Heart left ventricle (tissue), 16 donors: ENCODE data around the gene HTT. TPM values are rescaled to one million over a fixed set of nuclear protein-coding genes. Genes with fewer than 3 reads are reported as not detected.
A peak's percentile ranks its signal among the peaks of the same experiment; 100 is the strongest.

Source experiments
- ATAC-seq, 4 donors: fragments of 200-7000 bp; cut with Tn5 transposase; one replicate each; pipeline ENCODE4 v1.9.1; 2020 to 2022; ENCODE audit warnings: moderate library complexity in 4 of 4, mild to moderate bottlenecking in 3 of 4, moderate number of reproducible peaks in 1 of 4
- DNase-seq, 5 donors: peaks; one replicate each; pipeline ENCODE4 v3.0.0-alpha.2; 2020
- H3K27ac ChIP-seq, 12 donors: fragments of 200-600 bp; sonication (generic) in 4 of 12; one replicate each; pipeline versions ENCODE4 v1.5.0 to v1.8.0; 2016 to 2022; ENCODE audit warnings: mild to moderate bottlenecking in 2 of 12
- H3K27me3 ChIP-seq, 9 donors: fragments of 200-600 bp; sonication (generic) in 2 of 9; one replicate each; pipeline versions ENCODE4 v1.5.1 to v1.8.0; 2016 to 2022; ENCODE audit warnings: mild to moderate bottlenecking in 3 of 9
- H3K36me3 ChIP-seq, 9 donors: fragments of 200-600 bp; sonication (generic) in 2 of 9; one replicate each; pipeline versions ENCODE4 v1.5.0 to v1.8.0; 2018 to 2022; ENCODE audit warnings: mild to moderate bottlenecking in 2 of 9
- H3K4me1 ChIP-seq, 12 donors: fragments of 200-600 bp; sonication (generic) in 4 of 12; one replicate each; pipeline versions ENCODE4 v1.5.0 to v1.8.0; 2016 to 2022; ENCODE audit warnings: mild to moderate bottlenecking in 3 of 12
- H3K4me3 ChIP-seq, 12 donors: fragments of 200-600 bp; sonication (generic) in 4 of 12; one replicate each; pipeline versions ENCODE4 v1.5.0 to v1.8.0; 2017 to 2022; ENCODE audit warnings: mild to moderate bottlenecking in 9 of 12, moderate library complexity in 4 of 12
- H3K9me3 ChIP-seq, 12 donors: fragments of 200-600 bp; sonication (generic) in 4 of 12; one replicate each; pipeline versions ENCODE4 v1.5.0 to v1.8.0; 2016 to 2022; ENCODE audit warnings: mild to moderate bottlenecking in 1 of 12
- CTCF ChIP-seq, 12 donors: fragments of 200-600 bp; sonication (generic) in 4 of 12; IDR thresholded peaks; one replicate each; pipeline versions ENCODE4 v1.5.0 to v1.8.0; 2018 to 2022; ENCODE audit warnings: antibody characterized with exemption in 12 of 12, mild to moderate bottlenecking in 5 of 12
- POLR2A ChIP-seq, 2 donors: fragments of 450-650 bp; IDR thresholded peaks; one replicate each; pipeline ENCODE4 v1.6.1; 2017; ENCODE audit warnings: antibody characterized with exemption in 2 of 2, mild to moderate bottlenecking in 2 of 2, moderate library complexity in 2 of 2
- WGBS, 4 donors: extraction: QIAGEN DNeasy Blood & Tissue Kit in 2 of 4; methylation state at CpG; one replicate each; pipeline versions ENCODE4 v1.1.5 to v1.1.7; 2013 to 2018; 5-methylcytosine and 5-hydroxymethylcytosine counted together
- intact Hi-C, 10 donors: fragments of 100-400 bp; cut with DNase I; formaldehyde crosslinking; loops; one replicate each; pipeline versions ENCODE4 v1.11.1 to v1.14.2; 2022
- polyA plus RNA-seq, 2 donors: library from polyadenylated mRNA; stranded (reverse); fragments of 200-250 nt; gene quantifications; one replicate each; pipeline ENCODE4 v1.2.3, GENCODE V29; 2013
- total RNA-seq, 9 donors: library from RNA; depleted of rRNA in 2 of 9; stranded (reverse); fragments of >200 nt in 2 of 9; fragmentation: NEBNext Ultra II Directional in 3 of 9; extraction: Animal tissue kit (Norgen Biotek cat#: 25700) in 3 of 9; gene quantifications; one replicate each; pipeline versions ENCODE4 v1.1.0 to v1.2.4, GENCODE V29; 2016 to 2023
- donor health status: ischemic (EF 13 %, LVEDD 7.1; RV severe dilation, severe dysfunction).
- donor health status: healthy with polysubstance abuse.
- donor health status: DM: no; HTN: yes; CAD: no.
- donor health status: DM: no; HTN: no; CAD: no.
- donor health status: ischemic (EF 25% LVEDD 6.9; RV normal size, moderate dysfunction).
- donor health status: ischemic (EF 25% LVEDD 5.7; RV mildly dilated, moderate dysfunction).
- donor health status: healthy.
- donor health status: DM: yes; HTN: yes; CAD: no.
- donor health status: ischemic (EF 35%, LVEDD 5.7; RV mildly dilated, moderate dysfunction).
- donor health status: nonischemic (EF 11% LVEDD 7.7; RV severe dilation, severe dysfunction).
- donor health status: DM: yes; HTN: yes; CAD: no.
- donor health status: PGD.
- donor health status: ischemic (EF 29% LVEDD 5.4; RV normal size, mild dysfunction).
- donor health status: nonischemic (EF 23%, LVEDD 6.1; RV moderate dilation, normal function).

HTT gene
- total and polyA plus RNA-seq, 11 donors = 13.9 to 122 (median 25.1) TPM

GRCh38 chr4:3136454-3136853, 62.0 kb downstream of the HTT start:
- Histone ChIP-seq H3K9me3 (no peaks in the 10 kb centered on the region), H3K4me1 (peaks cover 0 to 5% (median 0%) of the 10 kb centered on the region in 12 donors), H3K27ac (no peak overlapping the region), H3K27me3 (no peaks in the 10 kb centered on the region), H3K4me3 (no peak overlapping the region), H3K36me3 (peaks cover 0 to 99% (median 89%) of the 10 kb centered on the region in 9 donors)
- WGBS, 4 donors = 87 to 98% (median 94%) methylated on average over 2 of the region's 2 CpGs
- TF ChIP-seq CTCF (IDR thresholded peaks at IDR 0.05) (peak; percentile 17 to 55 (median 33)), POLR2A (IDR thresholded peaks at IDR 0.05) (no peak)
- DNase-seq (no peak), ATAC-seq (no peak)
- intact Hi-C loops = loop anchor here in 4 of 10 donors (1.0 to 2.0 kb wide), 2 partner anchors 30 kb away; no protein-coding TSS in a partner anchor

GRCh38 chr4:3137908-3138307, 63.4 kb downstream of the HTT start:
- Histone ChIP-seq H3K27ac (no peak overlapping the region), H3K4me3 (no peak overlapping the region), H3K9me3 (no peaks in the 10 kb centered on the region), H3K4me1 (peaks cover 0 to 5% (median 0%) of the 10 kb centered on the region in 12 donors), H3K27me3 (no peaks in the 10 kb centered on the region), H3K36me3 (peaks cover 0 to 99% (median 89%) of the 10 kb centered on the region in 9 donors)
- ATAC-seq = no peak
- 72 to 74% (median 73%) methylated on average over 2 of the region's 2 CpGs for WGBS, 4 donors
- no peak for TF ChIP-seq CTCF (IDR thresholded peaks at IDR 0.05)
- TF ChIP-seq POLR2A (IDR thresholded peaks at IDR 0.05) = no peak
- DNase-seq = no peak
- intact Hi-C loops = loop anchor here in 3 of 10 donors (2.0 kb wide), 1 partner anchor 31 kb away; no protein-coding TSS in a partner anchor

GRCh38 chr4:3145234-3145924, 70.9 kb downstream of the HTT start:
- Histone ChIP-seq H3K9me3 (no peaks in the 10 kb centered on the region), H3K4me3 (no peak overlapping the region), H3K27me3 (no peaks in the 10 kb centered on the region), H3K36me3 (peaks cover 5 to 100% (median 97%) of the 10 kb centered on the region in 9 donors), H3K4me1 (no peaks in the 10 kb centered on the region), H3K27ac (no peak overlapping the region)
- intact Hi-C loops = loop anchor here in 1 of 10 donors (5.0 kb wide), 1 partner anchor 297 kb away; the partner anchor contains the start of gene HGFAC
- TF ChIP-seq CTCF (IDR thresholded peaks at IDR 0.05) (peak in 7 of 12 donors; percentile 6 to 32 (median 25)), POLR2A (IDR thresholded peaks at IDR 0.05) (no peak)
- WGBS, 4 donors = 88 to 92% (median 90%) methylated on average over 2 of the region's 2 CpGs
- DNase-seq (no peak), ATAC-seq (no peak)

GRCh38 chr4:3148926-3149325, 74.4 kb downstream of the HTT start:
- peaks cover 5 to 100% (median 95%) of the 10 kb centered on the region in 9 donors for H3K36me3 ChIP-seq
- ATAC-seq (no peak), DNase-seq (no peak)
- H3K27ac ChIP-seq = no peak overlapping the region
- H3K9me3 ChIP-seq = no peaks in the 10 kb centered on the region
- no peak overlapping the region for H3K4me3 ChIP-seq
- TF ChIP-seq CTCF (IDR thresholded peaks at IDR 0.05) (no peak), POLR2A (IDR thresholded peaks at IDR 0.05) (no peak)
- H3K4me1 ChIP-seq = no peaks in the 10 kb centered on the region
- intact Hi-C loops = loop anchor here in 1 of 10 donors (5.0 kb wide), 1 partner anchor 293 kb away; the partner anchor contains the start of gene HGFAC
- no peaks in the 10 kb centered on the region for H3K27me3 ChIP-seq
